Fibroblast of peridontal ligament (primary cell): ENCODE data around the gene SAFB.

Experiments
- DNase-seq: peaks from one replicate; pipeline ENCODE4 v3.0.0-alpha.2; 2010; ENCODE audit errors: extremely low read depth

Gene SAFB

GRCh38 chr19:5627395-5627904, 4.6 kb downstream of the SAFB start:
- DNase-seq: no peak

- peak; percentile 50 for DNase-seq
Observed at GRCh38 chr19:5628461-5628860, 5.6 kb downstream of the SAFB start.

DNA sequence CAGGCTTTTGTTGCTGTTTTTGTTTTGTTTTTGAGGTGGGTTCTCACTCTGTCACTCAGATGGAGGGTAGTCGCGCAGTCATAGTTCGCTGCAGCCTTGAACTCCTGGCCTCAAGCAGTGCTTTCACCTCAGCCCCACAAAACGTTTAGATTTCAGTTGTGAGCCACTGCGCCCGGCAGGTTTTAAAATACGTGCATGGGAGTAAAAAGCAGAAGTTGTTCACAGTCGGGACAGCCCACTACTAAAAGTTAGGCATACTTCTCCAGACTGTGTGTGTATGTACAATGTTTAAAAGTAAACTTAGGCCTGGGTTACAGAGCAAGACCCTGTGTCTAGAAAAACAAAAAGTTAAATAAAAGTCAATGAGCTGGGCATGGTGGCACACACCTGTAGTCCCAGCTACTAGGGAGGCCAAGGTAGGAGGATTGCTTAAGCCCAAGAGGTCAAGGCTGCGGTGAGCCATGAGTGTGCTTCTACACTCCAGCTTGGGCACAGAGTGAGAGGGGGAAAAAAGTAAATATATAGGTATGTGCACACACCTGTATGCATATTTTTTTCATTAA, 6.1 kb downstream of the SAFB start:
- no peak for DNase-seq

DNA sequence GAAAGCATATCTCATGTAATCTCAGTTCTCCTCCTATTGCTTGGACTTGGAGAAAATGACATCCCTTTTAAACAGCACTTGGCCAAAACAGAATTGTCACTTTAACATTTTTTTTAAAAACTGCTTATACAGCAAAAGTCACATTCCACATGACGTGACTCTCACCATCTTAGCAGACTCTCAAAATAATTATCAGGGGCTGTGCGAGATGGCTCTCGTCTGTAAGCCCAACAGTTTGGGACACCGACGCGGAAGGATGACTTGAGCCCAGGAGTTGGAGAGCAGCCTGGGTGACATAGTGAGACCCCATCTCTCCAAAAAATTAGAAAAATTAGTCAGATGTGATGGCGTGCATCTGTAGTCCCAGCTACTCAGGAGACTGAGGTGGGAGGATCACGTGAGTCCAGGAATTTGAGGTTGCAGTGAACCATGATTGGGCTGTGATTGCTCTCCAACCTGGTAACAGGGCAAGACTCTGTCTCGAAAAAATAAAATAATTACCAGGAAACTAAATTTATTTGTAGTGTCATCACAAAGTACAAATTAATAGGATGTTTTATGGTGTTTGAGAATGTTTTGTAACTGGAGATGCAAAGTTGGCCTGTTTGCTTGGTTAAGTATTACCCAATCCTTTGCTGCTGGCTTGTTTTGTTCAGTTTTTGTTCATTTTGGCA, 8.8 kb downstream of the SAFB start:
- DNase-seq: peak; percentile 48

- no peak for DNase-seq
Observed at GRCh38 chr19:5632241-5632612, 9.3 kb downstream of the SAFB start.

DNA sequence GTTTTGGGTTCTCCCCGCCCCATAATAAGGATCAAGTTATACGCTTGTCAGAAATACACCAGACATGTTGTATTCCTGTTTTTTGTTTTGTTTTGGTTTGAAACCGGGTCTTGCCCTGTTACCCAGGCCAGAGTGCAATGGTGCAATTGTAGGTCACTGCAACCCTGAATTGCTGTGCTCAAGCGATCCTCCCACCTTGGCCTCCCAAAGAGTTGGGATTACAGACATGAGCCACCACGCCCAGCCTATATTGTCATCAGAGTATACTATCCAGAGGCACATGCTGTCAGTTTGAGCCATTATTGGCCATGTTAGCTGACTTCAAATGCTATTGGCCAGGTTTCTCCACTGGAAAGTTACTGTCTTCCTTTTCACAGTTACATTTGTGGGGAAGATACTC, 9.8 kb downstream of the SAFB start:
- DNase-seq: no peak

GRCh38 chr19:5635427-5635826, 12.5 kb downstream of the SAFB start:
- no peak for DNase-seq

DNA sequence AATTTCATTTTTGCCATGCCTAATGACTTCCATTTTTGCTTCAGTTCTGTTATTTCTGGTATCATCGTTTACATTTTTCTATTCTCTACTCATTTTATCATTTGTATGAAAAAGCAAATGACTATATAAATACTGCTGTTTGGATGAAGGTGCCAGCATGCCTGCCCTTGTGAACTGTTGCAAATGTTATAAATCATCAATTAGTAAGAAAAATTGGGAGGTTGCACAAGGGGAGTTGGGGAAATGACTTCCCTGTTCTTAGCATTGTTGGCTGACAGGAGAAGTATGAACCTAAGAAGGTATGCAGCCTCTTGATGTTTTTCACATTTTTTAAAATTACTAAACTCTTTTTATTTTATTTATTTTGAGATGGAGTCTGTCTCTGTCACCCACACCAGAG, 15.1 kb downstream of the SAFB start:
- DNase-seq: peak; percentile 47

DNA sequence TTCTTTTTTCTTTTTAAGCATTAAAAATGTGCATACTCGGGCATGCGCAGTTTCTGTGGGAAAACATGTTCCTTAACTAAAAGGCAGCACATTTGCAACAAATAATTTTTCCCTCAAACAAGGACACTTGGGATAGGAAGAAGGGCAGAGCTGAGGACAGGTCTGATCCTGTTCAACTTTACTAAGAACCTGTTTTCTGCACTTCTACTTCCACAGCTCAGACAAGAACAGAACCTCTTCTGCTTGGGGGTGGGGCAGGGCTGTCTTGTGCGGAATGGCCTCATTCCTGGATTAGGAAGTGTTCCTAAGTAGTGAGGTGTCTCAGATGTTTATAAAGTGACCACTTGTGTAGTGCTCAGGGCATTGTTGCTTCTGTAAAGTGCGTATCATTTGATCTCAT, 18.3 kb downstream of the SAFB start:
- no peak for DNase-seq

DNA sequence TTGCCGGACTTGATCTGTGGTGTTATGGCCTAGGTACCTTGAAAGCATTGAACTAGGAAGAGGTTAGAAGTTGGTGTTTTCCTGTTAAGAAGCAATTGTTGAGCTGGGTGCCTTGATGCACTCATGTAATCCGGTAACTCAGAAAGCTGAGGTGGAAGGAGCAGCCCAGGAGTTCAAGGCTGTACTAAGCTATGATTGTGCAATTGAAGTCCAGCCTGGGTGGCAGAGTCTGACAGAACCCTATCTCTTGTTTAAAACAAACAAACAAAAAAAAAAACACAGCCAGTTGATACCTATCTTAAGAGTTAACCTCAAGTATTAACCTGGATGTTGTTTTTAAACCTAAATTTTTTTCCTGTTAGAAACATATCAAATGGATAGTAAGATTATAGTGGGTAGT, 19.3 kb downstream of the SAFB start:
- no peak for DNase-seq

- DNase-seq: no peak
Observed at GRCh38 chr19:5643060-5643459, 20.2 kb downstream of the SAFB start.

- no peak for DNase-seq
Observed at GRCh38 chr19:5644037-5644436, 21.2 kb downstream of the SAFB start.

DNA sequence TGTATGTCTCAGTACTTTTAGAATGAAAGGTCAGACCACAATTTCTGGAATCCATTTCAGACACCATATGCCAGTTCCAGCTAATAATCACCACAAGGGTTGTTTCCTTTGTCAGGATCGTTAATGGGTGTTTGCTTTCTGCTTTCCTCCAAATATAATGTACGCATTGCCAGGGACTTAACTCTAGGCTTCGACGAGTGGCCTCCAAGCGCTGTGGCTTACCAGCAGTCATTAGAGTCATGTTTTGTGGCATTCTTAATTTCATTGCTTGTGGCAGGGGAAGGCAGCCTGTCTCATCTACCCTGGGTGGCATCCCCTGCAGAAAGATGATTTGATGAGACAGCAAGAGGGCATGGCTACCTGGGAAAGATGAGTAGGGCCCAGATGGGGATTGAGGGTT, 22.5 kb downstream of the SAFB start:
- DNase-seq: no peak

GRCh38 chr19:5646703-5647102, 23.8 kb downstream of the SAFB start:
- DNase-seq: no peak

GRCh38 chr19:5648464-5648863, 25.6 kb downstream of the SAFB start:
- DNase-seq: no peak

- DNase-seq: no peak
Observed at GRCh38 chr19:5651361-5651760, 28.5 kb downstream of the SAFB start.

GRCh38 chr19:5652261-5652660, 29.4 kb downstream of the SAFB start:
- DNase-seq: no peak

DNA sequence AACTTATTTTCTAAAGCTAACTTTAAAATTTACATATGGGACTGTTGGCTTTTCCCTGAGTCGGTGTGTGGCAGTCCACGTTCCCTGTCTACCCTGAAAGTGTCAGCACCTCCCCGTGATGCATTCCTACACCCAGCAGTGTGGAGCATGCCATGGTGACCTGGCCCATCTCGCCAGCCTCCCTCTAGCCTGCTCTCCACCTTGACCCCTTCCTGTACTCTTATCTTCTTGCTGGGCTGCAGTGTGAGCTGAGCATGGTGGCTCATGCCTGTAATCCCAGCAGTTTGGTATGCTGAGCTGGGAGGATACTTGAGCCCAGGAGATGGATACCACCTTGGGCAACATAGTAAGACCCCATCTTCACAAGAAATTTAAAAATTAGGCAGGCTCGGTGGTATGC, 32.0 kb downstream of the SAFB start:
- no peak for DNase-seq

- DNase-seq: no peak
Observed at GRCh38 chr19:5655412-5655811, 32.5 kb downstream of the SAFB start.

GRCh38 chr19:5661483-5661882, 38.6 kb downstream of the SAFB start:
- DNase-seq: no peak

DNA sequence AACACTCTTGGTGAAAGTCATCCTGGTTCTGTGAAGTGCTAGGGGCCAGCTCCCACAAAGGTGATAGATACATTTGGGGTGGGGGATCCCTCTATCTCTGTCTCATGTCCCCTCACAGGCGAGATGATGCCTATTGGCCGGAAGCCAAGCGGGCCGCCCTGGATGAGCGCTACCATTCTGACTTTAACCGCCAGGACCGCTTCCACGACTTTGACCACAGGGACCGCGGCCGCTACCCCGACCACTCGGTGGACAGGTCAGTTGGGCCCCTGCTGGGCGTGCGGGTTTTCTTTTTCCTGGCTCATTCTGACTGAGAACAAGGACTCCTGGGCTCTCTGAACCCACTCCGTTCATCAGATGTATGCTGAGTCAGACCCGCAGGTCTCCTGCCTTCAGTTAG, 41.0 kb downstream of the SAFB start:
- DNase-seq: no peak

DNA sequence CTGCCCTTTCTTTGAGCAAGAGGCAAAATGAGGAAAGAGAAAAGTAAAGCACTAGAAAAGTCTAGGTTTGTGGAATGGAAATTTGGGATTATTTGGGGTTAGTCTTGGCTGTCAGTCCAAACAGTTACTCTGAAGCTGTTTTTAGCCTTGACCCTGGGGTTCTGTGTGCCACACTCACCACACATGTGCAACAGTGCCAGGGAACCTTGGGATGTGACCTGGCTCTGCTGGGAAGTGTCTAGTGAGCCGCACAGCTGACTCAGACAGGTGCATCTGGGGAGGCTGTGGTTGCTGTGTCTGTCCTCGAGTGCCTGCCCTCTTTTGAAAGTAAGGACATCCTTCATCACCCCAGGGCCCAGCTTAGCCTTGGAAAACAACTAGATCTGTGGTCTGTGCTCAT, 41.6 kb downstream of the SAFB start:
- DNase-seq: no peak

- DNase-seq: peak; percentile 63
Observed at GRCh38 chr19:5665781-5666513, 43.1 kb downstream of the SAFB start.
